Caki2 (cell line): ENCODE data around the gene PGRMC1. TPM values are rescaled to one million over a fixed set of nuclear protein-coding genes. Genes with fewer than 3 reads are reported as not detected.
"Not testable (repeated sequence)": the region's sequence is repeated elsewhere in the genome, so short reads cannot be mapped to it uniquely, and the experiment has no call there.

Source experiments
- DNase-seq: peaks from one replicate; pipeline ENCODE4 v3.0.0-alpha.2; 2015; ENCODE audit warnings: low read depth
- in situ Hi-C: cut with HindIII; loops from 2 replicates; pipeline ENCODE4 v1.10.0; 2016; ENCODE audit warnings: low sequenced_read_pairs, low pct_unique_long_range_greater_than_20kb, mixed read lengths
- total RNA-seq: library from RNA; depleted of rRNA; stranded (reverse); fragments of >200 nt; shearing (Covaris generic); gene quantifications from 2 replicates; pipeline ENCODE4 v1.2.3, GENCODE V29; 2014; ENCODE audit warnings: low replicate concordance; rRNA removed

Gene PGRMC1
- total RNA-seq, 1 experiment from 2014 or later, result 291 TPM

GRCh38 chrX:119288890-119289393 lies 52.9 kb downstream of the PGRMC1 start:
- DNase-seq, result no peak
- in situ Hi-C loops, result no loop called here

GRCh38 chrX:119290476-119290875 lies 54.4 kb downstream of the PGRMC1 start:
- no peak for DNase-seq
- in situ Hi-C loops, result no loop called here

- DNase-seq, in situ Hi-C loops: not testable (repeated sequence)
These were observed 55.2 kb downstream of the PGRMC1 start for GRCh38 chrX:119291246-119291645.

GRCh38 chrX:119292445-119292844 lies 56.4 kb downstream of the PGRMC1 start:
- in situ Hi-C loops, result no loop called here
- DNase-seq, result no peak

Other genes starting within 250 kb of the PGRMC1 start
- not detected in 2 replicates for gene CT47C1, start 163.3 kb upstream of the PGRMC1 start, total RNA-seq
- not detected in 2 replicates for gene KIAA1210, start 108.5 kb upstream of the PGRMC1 start, total RNA-seq
- 17.0 and 24.8 TPM in 2 replicates for gene SLC25A43, start 163.1 kb downstream of the PGRMC1 start, total RNA-seq
- gene SLC25A5, start 232.2 kb downstream of the PGRMC1 start, total RNA-seq, result 37.5 and 59.0 TPM in 2 replicates